Measurements from ENCODE around the gene LRP2BP. TPM values are rescaled to one million over a fixed set of nuclear protein-coding genes. Genes with fewer than 3 reads are reported as not detected.
A peak's percentile ranks its signal among the peaks of the same experiment; 100 is the strongest.

The LRP2BP gene
- polyA plus RNA-seq, 1 donor (not counting 4 experiments of a cell fraction or from before 2014, with no cell fraction given): 0.22 TPM

DNA sequence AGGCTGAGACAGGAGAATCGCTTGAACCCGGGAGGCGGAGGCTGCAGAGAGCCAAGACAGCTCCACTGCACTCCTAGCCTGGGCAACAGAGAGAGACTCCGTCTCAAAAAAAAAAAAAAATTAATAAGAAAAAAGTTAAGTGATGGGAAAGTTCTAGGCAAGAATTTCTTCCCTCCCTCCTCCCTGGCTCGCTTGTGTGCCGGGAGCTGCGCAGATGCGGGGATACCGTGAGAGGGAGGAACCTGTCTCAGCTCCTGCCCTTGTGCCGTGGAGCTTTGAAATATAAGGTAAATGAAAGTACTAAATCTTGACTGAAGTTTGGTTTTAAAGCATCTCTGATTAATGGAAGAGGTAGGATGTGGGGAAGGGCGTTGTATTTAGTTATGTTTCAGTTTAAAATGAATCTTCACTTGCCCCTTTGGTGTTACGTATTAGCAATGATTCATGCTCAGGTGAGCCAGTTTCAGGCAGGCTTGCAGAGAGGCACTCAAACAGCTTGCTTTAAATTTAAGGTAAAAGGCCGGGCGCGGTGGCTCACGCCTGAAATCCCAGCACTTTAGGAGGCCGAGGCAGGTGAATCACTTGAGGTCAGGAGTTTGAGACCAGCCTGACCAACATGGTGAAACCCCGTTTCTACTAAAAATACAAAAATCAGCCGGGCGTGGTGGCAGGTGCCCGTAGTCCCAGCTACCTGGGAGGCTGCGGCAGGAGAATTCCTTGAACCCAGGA, 31.4 kb upstream of the LRP2BP start:
- H3K4me2 ChIP-seq (ENCODE audit: control insufficient read depth, extremely low read depth, insufficient read depth, low read depth, low read length): no peak overlapping the region
- H3K9me3 ChIP-seq (ENCODE audit: control insufficient read depth, low read depth, low read length): no peaks in the 10 kb centered on the region
- dilution Hi-C loops (cut with MboI; ENCODE audit: extremely low pct_ligation_motif_present, low sequenced_read_pairs): no loop called here
- H4K20me1 ChIP-seq (ENCODE audit: control insufficient read depth, extremely low read depth, insufficient read depth, low read length): no peaks in the 10 kb centered on the region
- H3K4me3 ChIP-seq (ENCODE audit: control insufficient read depth in 2 of 3, extremely low read depth in 1 of 3, insufficient read depth in 2 of 3, low read depth in 1 of 3, low read length in 3 of 3): no peak overlapping the region
- H2AFZ ChIP-seq (ENCODE audit: control insufficient read depth, low read length): no peak overlapping the region
- no peak overlapping the region for H3K27ac ChIP-seq (ENCODE audit: control insufficient read depth, insufficient read depth, low read length)
- H3K9me1 ChIP-seq (ENCODE audit: control insufficient read depth, extremely low read depth, insufficient read depth, low read length): no peaks in the 10 kb centered on the region
- H3K4me1 ChIP-seq (ENCODE audit: control insufficient read depth, extremely low read depth, insufficient read depth, low read length): peaks cover 6% of the 10 kb centered on the region
- DNase-seq (ENCODE audit: low read depth, low spot score): no peak
- no peak overlapping the region for H3K9ac ChIP-seq (ENCODE audit: control insufficient read depth, extremely low read depth, insufficient read depth, low read length)
- H3K79me2 ChIP-seq (ENCODE audit: control insufficient read depth, insufficient read depth, low read length): peaks cover 13% of the 10 kb centered on the region
- FAIRE-seq: no peak
- no peaks in the 10 kb centered on the region for H3K36me3 ChIP-seq (ENCODE audit: control insufficient read depth in 2 of 2, extremely low read depth in 1 of 2, insufficient read depth in 2 of 2, low read length in 2 of 2)
- H3K27me3 ChIP-seq (ENCODE audit: control insufficient read depth, extremely low read depth, insufficient read depth, low read length): no peaks in the 10 kb centered on the region
- TF ChIP-seq CTCF (optimal IDR thresholded peaks at IDR 0.05 in 1 of 3, IDR thresholded peaks at IDR 0.05 in 1 of 3, conservative IDR thresholded peaks at IDR 0.05 in 1 of 3; ENCODE audit: extremely low read depth in 1 of 3, insufficient read depth in 2 of 3, low read length in 3 of 3) (no peak), EZH2 (IDR thresholded peaks at IDR 0.05; ENCODE audit: low read length) (no peak)

DNA sequence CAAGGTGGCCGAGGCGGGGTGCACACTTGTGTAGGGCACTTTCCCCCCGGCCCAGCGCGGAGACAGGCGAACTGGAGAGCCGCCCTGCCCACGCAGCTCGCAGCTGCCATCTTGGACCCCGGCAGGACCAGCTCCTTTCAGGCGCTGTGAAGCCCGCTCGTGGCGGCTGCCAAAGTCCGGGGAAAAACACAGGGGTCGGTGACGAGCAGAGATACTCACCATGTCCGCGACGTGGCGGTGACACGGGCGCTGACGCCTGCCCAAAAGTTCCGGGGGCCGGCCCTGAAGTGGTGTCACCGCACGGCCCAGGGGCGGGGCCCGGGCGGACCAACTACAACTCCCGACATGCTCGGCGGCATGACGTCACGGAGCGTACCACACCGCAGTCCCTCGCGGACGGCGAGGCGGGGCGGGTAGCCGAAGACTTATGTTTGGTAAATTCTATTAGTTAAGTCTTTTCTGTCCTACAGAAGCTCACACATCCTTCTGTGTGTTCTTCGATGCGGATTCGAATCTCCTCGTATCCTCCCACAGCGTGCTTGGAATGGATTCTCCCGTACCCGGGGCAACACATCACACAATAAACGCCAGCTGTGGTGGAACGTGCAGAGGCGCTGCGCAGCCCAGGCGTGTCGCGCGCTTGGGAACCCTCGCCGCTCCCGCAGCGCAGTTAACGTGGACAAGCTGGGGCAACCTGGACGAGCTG, 30.1 kb upstream of the LRP2BP start, which contains the start of gene UFSP2:
TSS of gene UFSP2 (minus strand) at position 318 of the 706 bp plus-strand sequence. CDS start at position 222, 96 bp downstream.
- Histone ChIP-seq H3K27ac (ENCODE audit: control insufficient read depth, insufficient read depth, low read length) (peak within 1 kb of the TSS; percentile 100), H3K9ac (ENCODE audit: control insufficient read depth, extremely low read depth, insufficient read depth, low read length) (peak within 1 kb of the TSS; percentile 98), H3K9me3 (ENCODE audit: control insufficient read depth, low read depth, low read length) (no peaks in the 10 kb centered on the region), H3K4me1 (ENCODE audit: control insufficient read depth, extremely low read depth, insufficient read depth, low read length) (peaks cover 6% of the 10 kb centered on the region), H3K4me3 (ENCODE audit: control insufficient read depth in 2 of 3, extremely low read depth in 1 of 3, insufficient read depth in 2 of 3, low read depth in 1 of 3, low read length in 3 of 3) (peak within 1 kb of the TSS; percentile 94 to 98 (median 94)), H3K9me1 (ENCODE audit: control insufficient read depth, extremely low read depth, insufficient read depth, low read length) (no peaks in the 10 kb centered on the region), H3K79me2 (ENCODE audit: control insufficient read depth, insufficient read depth, low read length) (peaks cover 13% of the 10 kb centered on the region), H3K27me3 (ENCODE audit: control insufficient read depth, extremely low read depth, insufficient read depth, low read length) (no peaks in the 10 kb centered on the region), H3K4me2 (ENCODE audit: control insufficient read depth, extremely low read depth, insufficient read depth, low read depth, low read length) (peak within 1 kb of the TSS; percentile 88), H2AFZ (ENCODE audit: control insufficient read depth, low read length) (peak within 1 kb of the TSS; percentile 99), H4K20me1 (ENCODE audit: control insufficient read depth, extremely low read depth, insufficient read depth, low read length) (no peaks in the 10 kb centered on the region), H3K36me3 (ENCODE audit: control insufficient read depth in 2 of 2, extremely low read depth in 1 of 2, insufficient read depth in 2 of 2, low read length in 2 of 2) (no peaks in the 10 kb centered on the region)
- dilution Hi-C loops (cut with MboI; ENCODE audit: extremely low pct_ligation_motif_present, low sequenced_read_pairs): no loop called here
- DNase-seq (ENCODE audit: low read depth, low spot score) (peak; percentile 41), FAIRE-seq (peak; percentile 84)
- TF ChIP-seq EZH2 (IDR thresholded peaks at IDR 0.05; ENCODE audit: low read length): no peak
- peak in 1 of 3 experiments; percentile 47 for TF ChIP-seq CTCF (optimal IDR thresholded peaks at IDR 0.05 in 1 of 3, IDR thresholded peaks at IDR 0.05 in 1 of 3, conservative IDR thresholded peaks at IDR 0.05 in 1 of 3; ENCODE audit: extremely low read depth in 1 of 3, insufficient read depth in 2 of 3, low read length in 3 of 3)

All from keratinocyte (primary cell).